ENCODE measurements around the gene DOLPP1.

- TF ChIP-seq, protein P1, sequence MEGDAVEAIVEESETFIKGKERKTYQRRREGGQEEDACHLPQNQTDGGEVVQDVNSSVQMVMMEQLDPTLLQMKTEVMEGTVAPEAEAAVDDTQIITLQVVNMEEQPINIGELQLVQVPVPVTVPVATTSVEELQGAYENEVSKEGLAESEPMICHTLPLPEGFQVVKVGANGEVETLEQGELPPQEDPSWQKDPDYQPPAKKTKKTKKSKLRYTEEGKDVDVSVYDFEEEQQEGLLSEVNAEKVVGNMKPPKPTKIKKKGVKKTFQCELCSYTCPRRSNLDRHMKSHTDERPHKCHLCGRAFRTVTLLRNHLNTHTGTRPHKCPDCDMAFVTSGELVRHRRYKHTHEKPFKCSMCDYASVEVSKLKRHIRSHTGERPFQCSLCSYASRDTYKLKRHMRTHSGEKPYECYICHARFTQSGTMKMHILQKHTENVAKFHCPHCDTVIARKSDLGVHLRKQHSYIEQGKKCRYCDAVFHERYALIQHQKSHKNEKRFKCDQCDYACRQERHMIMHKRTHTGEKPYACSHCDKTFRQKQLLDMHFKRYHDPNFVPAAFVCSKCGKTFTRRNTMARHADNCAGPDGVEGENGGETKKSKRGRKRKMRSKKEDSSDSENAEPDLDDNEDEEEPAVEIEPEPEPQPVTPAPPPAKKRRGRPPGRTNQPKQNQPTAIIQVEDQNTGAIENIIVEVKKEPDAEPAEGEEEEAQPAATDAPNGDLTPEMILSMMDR (IDR thresholded peaks at IDR 0.05) = no peak
- no peak for TF ChIP-seq ZFX (IDR thresholded peaks at IDR 0.05; ENCODE audit: borderline replicate concordance)
Observed at GRCh38 chr9:129073404-129073803, 7.5 kb upstream of the DOLPP1 start.
